Activated naive CD8-positive, alpha-beta T cell treated with anti-CD3 and anti-CD28 coated beads, Interleukin-2, amount 10 ng/mL, durations not matched to agents 7 days and 5 days (primary cell): ENCODE data around the gene CELF2. TPM values are rescaled to one million over a fixed set of nuclear protein-coding genes. Genes with fewer than 3 reads are reported as not detected.

Experiments
- ATAC-seq: fragments of 150-1000 bp; cut with Tn5 transposase; one replicate; pipeline ENCODE4 v1.10.0; 2021; ENCODE audit warnings: low read depth, moderate library complexity
- POLR2A ChIA-PET: fragments of 350-600 bp; sonication (Branson Sonifier 250); formaldehyde crosslinking; loops from one replicate; lab custom pipeline; 2021; ENCODE audit warnings: antibody characterized with exemption; lab: Charles Lee
- DNase-seq: peaks from one replicate; pipeline ENCODE4 v3.0.0; 2021
- H3K27ac Mint-ChIP-seq: one replicate; pipeline ENCODE4 v1.8.0; 2022; ENCODE audit warnings: mild to moderate bottlenecking, mixed read lengths
- H3K27me3 Mint-ChIP-seq: one replicate; pipeline ENCODE4 v1.8.0; 2022; ENCODE audit warnings: mild to moderate bottlenecking, moderate library complexity, mixed read lengths
- H3K36me3 Mint-ChIP-seq: one replicate; pipeline ENCODE4 v1.8.0; 2021; ENCODE audit warnings: mild to moderate bottlenecking, mixed read lengths
- H3K4me1 Mint-ChIP-seq: one replicate; pipeline ENCODE4 v1.8.0; 2021; ENCODE audit warnings: mixed read lengths
- H3K4me3 Mint-ChIP-seq: one replicate; pipeline ENCODE4 v1.8.0; 2022; ENCODE audit warnings: mild to moderate bottlenecking, moderate library complexity, mixed read lengths
- H3K9me3 Mint-ChIP-seq: one replicate; pipeline ENCODE4 v1.8.0; 2021; ENCODE audit warnings: mixed read lengths
- total RNA-seq, 2 experiments: library from RNA; stranded (reverse); gene quantifications; one replicate each; pipeline ENCODE4 v1.2.3, GENCODE V29; 2021

CELF2 gene
- total RNA-seq, 2 experiments from 2014 or later, result 168 TPM

GRCh38 chr10:11303361-11304170 is 285.9 kb downstream of the CELF2 start:
- Mint-ChIP-seq H3K4me3 (no peak overlapping the region), H3K36me3 (peaks cover 84% of the 10 kb centered on the region), H3K27ac (no peak overlapping the region), H3K9me3 (peaks cover 16% of the 10 kb centered on the region), H3K27me3 (no peaks in the 10 kb centered on the region), H3K4me1 (peaks cover 13% of the 10 kb centered on the region)
- ATAC-seq (no peak), DNase-seq (no peak)
- POLR2A ChIA-PET, result no interaction called here

DNA sequence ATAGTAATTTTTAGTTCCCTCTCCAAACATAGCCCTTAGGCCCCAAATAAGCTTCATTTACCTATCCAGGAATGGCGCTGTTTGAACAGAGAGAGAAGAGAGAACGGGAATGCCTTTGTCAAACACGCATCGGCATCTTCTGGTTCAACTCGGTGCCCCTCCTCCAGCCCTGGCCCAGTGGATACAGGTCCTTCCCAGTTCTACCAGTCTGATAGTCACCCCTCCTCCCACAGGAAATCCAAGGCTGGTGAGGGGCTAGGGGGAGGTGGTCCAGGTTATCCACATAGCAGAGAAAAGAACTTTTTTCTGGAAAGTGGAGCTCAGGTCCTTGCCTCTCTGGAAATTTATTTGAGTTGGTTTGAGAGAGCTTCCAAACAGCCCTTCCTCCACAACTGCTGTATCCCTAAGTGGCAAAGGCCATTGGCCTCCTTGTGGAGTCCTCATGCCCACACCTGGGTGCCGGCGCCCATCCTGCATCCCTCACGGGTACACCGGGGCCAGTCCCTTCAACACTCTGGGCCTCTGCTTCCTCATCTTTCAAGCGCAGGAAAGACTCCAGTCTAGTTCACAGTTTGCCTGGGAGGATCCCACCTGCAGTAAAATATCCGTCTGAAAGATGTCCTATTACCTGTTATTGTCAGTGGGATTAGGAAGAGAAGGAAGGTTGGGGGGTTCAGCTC is 287.4 kb downstream of the CELF2 start:
- POLR2A ChIA-PET, result no interaction called here
- Mint-ChIP-seq H3K4me1 (peaks cover 24% of the 10 kb centered on the region), H3K27me3 (no peaks in the 10 kb centered on the region), H3K27ac (no peak overlapping the region), H3K4me3 (no peak overlapping the region), H3K36me3 (peaks cover 92% of the 10 kb centered on the region), H3K9me3 (peaks cover 16% of the 10 kb centered on the region)
- ATAC-seq (no peak), DNase-seq (no peak)

DNA sequence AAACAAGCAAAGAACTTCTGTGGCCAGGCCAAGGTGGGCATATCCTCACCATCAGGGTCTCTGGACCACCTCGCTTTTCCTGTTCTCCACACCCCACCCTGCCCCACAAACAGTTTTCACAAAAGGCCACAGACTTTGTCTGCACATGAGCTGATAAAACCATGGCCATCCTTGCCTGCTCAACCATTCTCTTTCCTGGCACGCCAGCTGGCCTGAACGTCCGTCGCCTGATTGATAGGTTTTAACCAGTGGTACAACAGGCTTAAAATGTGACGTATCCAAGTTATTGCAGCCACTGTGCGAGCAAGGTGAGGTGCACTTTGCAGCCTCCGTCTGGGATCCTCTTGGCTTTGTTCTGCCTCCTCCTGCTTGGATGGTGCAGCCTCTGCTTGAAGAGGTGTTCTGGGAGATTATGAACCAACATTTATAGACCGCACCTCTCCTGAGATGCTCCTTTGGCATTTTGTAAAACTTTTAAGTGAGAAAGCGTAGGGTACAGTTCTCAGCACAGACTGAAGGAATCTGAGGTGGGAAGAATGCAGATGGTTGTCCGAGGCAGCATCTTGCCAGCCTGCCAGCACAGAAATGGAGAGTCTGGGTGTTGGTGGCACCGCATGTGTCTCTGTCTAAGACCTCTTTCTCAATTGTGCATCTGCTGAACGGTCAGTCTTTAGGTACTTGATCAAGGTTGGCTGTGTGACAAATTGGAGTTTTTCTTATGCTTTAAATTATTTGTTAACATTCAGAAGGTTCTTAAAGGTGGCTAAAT is 288.3 kb downstream of the CELF2 start:
- no peak overlapping the region for H3K4me3 Mint-ChIP-seq
- DNase-seq, result no peak
- ATAC-seq, result no peak
- H3K27ac Mint-ChIP-seq, result no peak overlapping the region
- no peaks in the 10 kb centered on the region for H3K27me3 Mint-ChIP-seq
- POLR2A ChIA-PET, result no interaction called here
- H3K4me1 Mint-ChIP-seq, result peaks cover 24% of the 10 kb centered on the region
- peaks cover 92% of the 10 kb centered on the region for H3K36me3 Mint-ChIP-seq
- peaks cover 16% of the 10 kb centered on the region for H3K9me3 Mint-ChIP-seq

GRCh38 chr10:11307004-11307403 is 289.3 kb downstream of the CELF2 start:
- H3K27ac Mint-ChIP-seq, result no peak overlapping the region
- ATAC-seq, result no peak
- H3K9me3 Mint-ChIP-seq, result peaks cover 16% of the 10 kb centered on the region
- peaks cover 24% of the 10 kb centered on the region for H3K4me1 Mint-ChIP-seq
- H3K27me3 Mint-ChIP-seq, result no peaks in the 10 kb centered on the region
- DNase-seq, result no peak
- POLR2A ChIA-PET, result no interaction called here
- peaks cover 96% of the 10 kb centered on the region for H3K36me3 Mint-ChIP-seq
- H3K4me3 Mint-ChIP-seq, result no peak overlapping the region

DNA sequence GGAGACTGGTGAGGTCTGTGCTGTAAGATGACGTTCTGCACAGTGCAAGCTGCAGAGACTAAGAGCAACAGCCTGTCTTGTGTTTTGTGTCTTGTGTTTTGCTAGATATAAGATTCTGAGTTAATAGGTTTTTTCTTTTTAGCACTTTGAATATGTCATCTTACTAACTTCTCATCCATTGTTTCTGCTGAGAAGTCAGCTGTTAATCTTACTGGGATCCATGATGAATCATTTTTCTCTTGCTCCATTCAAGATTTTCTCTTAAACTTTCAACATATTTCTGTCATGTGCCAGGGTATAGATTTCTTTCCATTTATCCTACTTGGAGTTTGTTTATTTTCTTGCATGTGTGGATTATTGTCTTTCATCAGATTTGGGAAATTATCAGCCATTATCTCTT is 290.3 kb downstream of the CELF2 start:
- DNase-seq (no peak), ATAC-seq (no peak)
- Mint-ChIP-seq H3K9me3 (peaks cover 16% of the 10 kb centered on the region), H3K4me1 (peaks cover 24% of the 10 kb centered on the region), H3K36me3 (peaks cover 93% of the 10 kb centered on the region), H3K27ac (peak overlapping the region; percentile 43), H3K27me3 (no peaks in the 10 kb centered on the region), H3K4me3 (no peak overlapping the region)
- POLR2A ChIA-PET, result no interaction called here

DNA sequence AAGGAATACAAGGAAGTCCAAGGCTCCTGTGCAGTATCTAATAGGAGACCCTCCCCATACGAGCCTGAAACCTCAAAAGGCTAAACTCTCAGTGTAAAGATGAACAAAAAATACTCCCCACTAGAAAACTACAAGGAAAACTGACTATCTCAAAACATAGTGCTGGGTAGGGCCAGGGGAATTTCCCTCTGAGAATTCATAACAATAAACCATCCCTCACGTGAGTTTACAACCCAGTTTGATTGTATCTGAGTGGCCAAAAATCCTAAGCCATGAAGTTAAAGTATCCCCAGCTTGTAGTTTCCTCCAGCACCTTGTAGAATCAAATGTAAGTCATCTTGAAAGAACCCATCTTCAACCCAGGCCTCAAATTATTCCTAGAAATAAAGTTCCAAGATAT is 293.4 kb downstream of the CELF2 start:
- H3K4me1 Mint-ChIP-seq, result peaks cover 23% of the 10 kb centered on the region
- DNase-seq (no peak), ATAC-seq (no peak)
- H3K9me3 Mint-ChIP-seq, result peaks cover 13% of the 10 kb centered on the region
- H3K27ac Mint-ChIP-seq, result no peak overlapping the region
- peaks cover 89% of the 10 kb centered on the region for H3K36me3 Mint-ChIP-seq
- POLR2A ChIA-PET, result no interaction called here
- H3K27me3 Mint-ChIP-seq, result no peaks in the 10 kb centered on the region
- no peak overlapping the region for H3K4me3 Mint-ChIP-seq

- ATAC-seq, result no peak
- H3K9me3 Mint-ChIP-seq, result no peaks in the 10 kb centered on the region
- H3K27me3 Mint-ChIP-seq, result no peaks in the 10 kb centered on the region
- H3K4me1 Mint-ChIP-seq, result peaks cover 17% of the 10 kb centered on the region
- H3K4me3 Mint-ChIP-seq, result no peak overlapping the region
- DNase-seq, result no peak
- H3K27ac Mint-ChIP-seq, result no peak overlapping the region
- peaks cover 73% of the 10 kb centered on the region for H3K36me3 Mint-ChIP-seq
- POLR2A ChIA-PET, result no interaction called here
These were observed 295.8 kb downstream of the CELF2 start for GRCh38 chr10:11313463-11313862.

DNA sequence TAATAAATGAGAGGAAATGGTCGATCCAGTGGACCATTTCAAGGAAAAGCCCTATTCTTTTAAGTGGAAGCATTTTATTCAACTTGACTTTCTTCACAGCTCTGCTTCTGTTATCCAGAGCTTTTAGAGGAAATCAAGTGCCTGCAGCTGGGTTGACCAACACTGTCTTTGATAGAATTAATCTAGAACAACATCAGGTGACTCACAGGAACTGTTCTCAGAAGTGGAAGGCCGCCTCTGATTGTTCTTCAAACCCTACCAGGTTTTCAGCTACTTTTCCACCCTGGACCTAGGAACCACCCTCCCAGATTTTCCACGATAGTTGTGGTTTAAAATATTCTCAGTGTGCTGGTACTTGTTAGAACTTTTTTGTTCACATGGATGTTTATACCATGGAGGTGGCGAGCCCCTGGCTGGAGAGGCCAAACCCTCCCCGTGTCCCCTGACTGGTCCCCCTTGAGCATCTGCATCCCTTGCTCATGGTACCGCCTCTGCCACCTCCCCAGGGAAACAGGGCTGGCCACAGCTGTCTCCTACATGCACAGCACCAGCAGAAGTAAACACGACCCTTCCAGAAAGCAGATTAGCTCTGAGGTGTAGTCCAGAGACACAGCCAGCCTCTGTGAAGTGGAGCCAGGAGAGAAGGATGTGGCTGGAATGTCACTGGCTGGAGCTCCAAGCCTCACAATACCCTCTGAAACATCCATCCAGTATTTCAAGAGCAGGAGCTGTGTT is 300.4 kb downstream of the CELF2 start:
- Mint-ChIP-seq H3K4me1 (peaks cover 30% of the 10 kb centered on the region), H3K9me3 (no peaks in the 10 kb centered on the region), H3K36me3 (peaks cover 61% of the 10 kb centered on the region), H3K27ac (peak overlapping the region; percentile 36), H3K27me3 (no peaks in the 10 kb centered on the region), H3K4me3 (no peak overlapping the region)
- no peak for ATAC-seq
- DNase-seq, result no peak
- POLR2A ChIA-PET, result no interaction called here

GRCh38 chr10:11318826-11319598 is 301.3 kb downstream of the CELF2 start:
- peaks cover 60% of the 10 kb centered on the region for H3K36me3 Mint-ChIP-seq
- no peaks in the 10 kb centered on the region for H3K27me3 Mint-ChIP-seq
- H3K4me1 Mint-ChIP-seq, result peaks cover 30% of the 10 kb centered on the region
- no peaks in the 10 kb centered on the region for H3K9me3 Mint-ChIP-seq
- ATAC-seq, result no peak
- POLR2A ChIA-PET, result no interaction called here
- H3K27ac Mint-ChIP-seq, result peak overlapping the region; percentile 73
- no peak overlapping the region for H3K4me3 Mint-ChIP-seq
- no peak for DNase-seq

DNA sequence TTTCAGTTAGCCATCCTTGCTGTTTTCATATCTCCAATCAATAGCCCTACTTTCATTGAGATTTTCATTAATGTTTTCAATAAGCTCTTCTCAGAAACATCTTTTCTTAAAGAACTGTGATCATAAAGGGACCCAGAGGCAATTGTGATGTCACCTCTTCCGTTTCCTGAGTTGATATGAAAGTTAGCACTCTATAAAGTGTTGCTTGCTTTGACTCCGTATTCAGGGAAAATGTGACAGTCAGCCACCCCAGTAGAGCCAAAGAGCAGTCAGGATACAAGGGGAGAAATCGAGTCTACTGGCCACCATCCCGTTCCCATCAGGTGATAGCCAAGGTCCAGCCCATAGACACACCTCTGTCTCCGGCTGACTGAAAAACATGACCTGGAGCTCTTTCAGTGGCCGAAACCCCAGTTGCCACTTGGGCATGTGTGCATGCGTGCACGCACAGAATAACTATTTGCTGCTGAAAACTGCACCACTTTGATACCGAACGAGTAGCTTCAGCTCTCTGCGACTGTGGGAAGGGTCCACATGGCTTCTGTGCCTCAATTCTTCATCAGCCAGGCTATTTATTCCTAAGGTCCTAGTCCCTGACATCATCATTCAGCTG is 302.4 kb downstream of the CELF2 start:
- no peaks in the 10 kb centered on the region for H3K9me3 Mint-ChIP-seq
- peak overlapping the region; percentile 24 for H3K4me3 Mint-ChIP-seq
- H3K4me1 Mint-ChIP-seq, result peaks cover 27% of the 10 kb centered on the region
- peaks cover 60% of the 10 kb centered on the region for H3K36me3 Mint-ChIP-seq
- ATAC-seq (peak; percentile 25), DNase-seq (no peak)
- H3K27ac Mint-ChIP-seq, result peak overlapping the region; percentile 73
- POLR2A ChIA-PET, result interaction anchor here (0.6 kb wide), 1 partner anchor 312 kb away, joined by 3 read pairs; no protein-coding TSS in a partner anchor
- H3K27me3 Mint-ChIP-seq, result no peaks in the 10 kb centered on the region

DNA sequence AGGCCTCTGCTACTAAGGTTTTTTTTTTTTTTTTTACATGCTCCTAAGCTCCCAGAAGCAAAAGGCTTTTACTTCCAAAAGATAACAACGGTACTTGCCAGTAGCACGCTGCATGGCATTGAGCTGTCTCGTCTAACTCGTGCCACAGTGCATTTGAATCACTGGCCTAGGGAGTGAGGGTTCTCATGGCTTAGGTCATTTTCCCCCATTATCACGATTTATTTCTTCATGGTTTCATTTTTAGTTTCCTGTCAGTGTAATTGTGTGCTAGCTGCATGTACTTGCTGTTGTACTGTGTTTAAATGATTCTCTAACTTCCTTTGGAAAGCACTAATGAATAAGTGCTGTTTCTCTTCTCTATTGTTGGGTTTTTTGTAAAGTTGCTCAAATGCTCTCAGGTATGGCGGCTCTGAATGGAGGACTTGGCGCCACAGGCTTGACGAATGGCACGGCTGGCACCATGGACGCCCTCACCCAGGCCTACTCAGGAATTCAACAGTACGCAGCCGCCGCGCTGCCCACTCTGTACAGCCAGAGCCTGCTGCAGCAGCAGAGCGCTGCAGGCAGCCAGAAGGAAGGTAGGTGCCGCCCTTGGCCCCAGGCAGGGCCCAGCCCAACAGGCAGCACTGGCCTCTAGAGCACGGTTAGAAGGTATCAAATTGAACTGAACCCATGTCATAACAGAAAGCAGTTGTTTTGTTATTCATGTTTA is 303.3 kb downstream of the CELF2 start:
- H3K27me3 Mint-ChIP-seq, result no peaks in the 10 kb centered on the region
- H3K9me3 Mint-ChIP-seq, result no peaks in the 10 kb centered on the region
- POLR2A ChIA-PET, result interaction anchor here (0.6 to 1.1 kb wide), 3 partner anchors 19 to 312 kb away, joined by 3 read pairs; no protein-coding TSS in a partner anchor
- H3K4me3 Mint-ChIP-seq, result no peak overlapping the region
- H3K4me1 Mint-ChIP-seq, result peaks cover 30% of the 10 kb centered on the region
- H3K27ac Mint-ChIP-seq, result peak overlapping the region; percentile 58
- H3K36me3 Mint-ChIP-seq, result peaks cover 65% of the 10 kb centered on the region
- DNase-seq (no peak), ATAC-seq (no peak)
